H9 (cell line): ENCODE results near the gene KRTAP13-4. TPM values are rescaled to one million over a fixed set of nuclear protein-coding genes. Genes with fewer than 3 reads are reported as not detected.

Experiments
- DNase-seq: peaks from one replicate; pipeline ENCODE4 v3.0.0-alpha.2; 2017
- H2AFZ ChIP-seq: one replicate; pipeline ENCODE4 v1.6.1; 2013; ENCODE audit warnings: mild to moderate bottlenecking, low read length, control low read depth, moderate library complexity
- H2AK5ac ChIP-seq: 2 replicates; pipeline ENCODE4 v1.6.1; 2013; ENCODE audit warnings: low read length, control low read depth, mixed read lengths; ENCODE audit not compliant: insufficient read length
- H2BK120ac ChIP-seq: one replicate; pipeline ENCODE4 v1.6.1; 2013; ENCODE audit warnings: low read depth, mild to moderate bottlenecking, low read length, control low read depth, inconsistent platforms; ENCODE audit not compliant: poor library complexity, severe bottlenecking
- H2BK12ac ChIP-seq: 2 replicates; pipeline ENCODE4 v1.6.1; 2013; ENCODE audit warnings: low read length, control low read depth, mixed read lengths, low read depth; ENCODE audit not compliant: insufficient read length
- H2BK15ac ChIP-seq: 2 replicates; pipeline ENCODE4 v1.6.1; 2013; ENCODE audit warnings: low read depth, low read length, control low read depth
- H2BK20ac ChIP-seq: one replicate; pipeline ENCODE4 v1.6.1; 2013; ENCODE audit warnings: low read depth, mild to moderate bottlenecking, low read length, control low read depth, inconsistent platforms; ENCODE audit not compliant: poor library complexity, severe bottlenecking
- H2BK5ac ChIP-seq: 2 replicates; pipeline ENCODE4 v1.6.1; 2013; ENCODE audit warnings: low read length, control low read depth, mixed read lengths; ENCODE audit not compliant: insufficient read length
- H3K14ac ChIP-seq: 2 replicates; pipeline ENCODE4 v1.6.1; 2013; ENCODE audit warnings: low read length, control low read depth; ENCODE audit not compliant: insufficient read depth
- H3K18ac ChIP-seq: 2 replicates; pipeline ENCODE4 v1.6.1; 2013; ENCODE audit warnings: low read depth, mild to moderate bottlenecking, mixed read lengths, low read length, control low read depth; ENCODE audit not compliant: insufficient read length
- H3K23ac ChIP-seq: 2 replicates; pipeline ENCODE4 v1.6.1; 2013; ENCODE audit warnings: low read length, control low read depth, mixed read lengths, low read depth; ENCODE audit not compliant: insufficient read length
- H3K23me2 ChIP-seq: 2 replicates; pipeline ENCODE4 v1.6.1; 2013; ENCODE audit warnings: low read depth, mild to moderate bottlenecking, mixed read lengths, low read length, control low read depth; ENCODE audit not compliant: insufficient read length, poor library complexity, severe bottlenecking
- H3K27ac ChIP-seq: 2 replicates; pipeline ENCODE4 v1.5.1; 2013; ENCODE audit warnings: low read length, control low read depth, mixed read lengths, low read depth; ENCODE audit not compliant: insufficient read length
- H3K27me3 ChIP-seq: 2 replicates; pipeline ENCODE4 v1.6.1; 2013; ENCODE audit warnings: low read length, control low read depth, inconsistent platforms; ENCODE audit not compliant: insufficient read depth
- H3K4ac ChIP-seq: 2 replicates; pipeline ENCODE4 v1.6.1; 2013; ENCODE audit warnings: low read depth, mild to moderate bottlenecking, control low read depth, inconsistent platforms, low read length, moderate library complexity
- H3K4me1 ChIP-seq: 2 replicates; pipeline ENCODE4 v1.6.1; 2013; ENCODE audit warnings: low read length, control low read depth, inconsistent platforms; ENCODE audit not compliant: insufficient read depth
- H3K4me2 ChIP-seq: 2 replicates; pipeline ENCODE4 v1.6.1; 2013; ENCODE audit warnings: low read length, control low read depth, mixed read lengths; ENCODE audit not compliant: insufficient read length, insufficient read depth
- H3K56ac ChIP-seq: 2 replicates; pipeline ENCODE4 v1.6.1; 2013; ENCODE audit warnings: low read depth, mild to moderate bottlenecking, mixed read lengths, low read length, control low read depth; ENCODE audit not compliant: insufficient read length
- H3K79me1 ChIP-seq: 2 replicates; pipeline ENCODE4 v1.6.1; 2013; ENCODE audit warnings: low read depth, mild to moderate bottlenecking, moderate library complexity, low read length, control low read depth, inconsistent platforms; ENCODE audit not compliant: insufficient read depth, poor library complexity, severe bottlenecking
- H3K79me2 ChIP-seq: 2 replicates; pipeline ENCODE4 v1.6.1; 2013; ENCODE audit warnings: low read length, control low read depth, inconsistent platforms; ENCODE audit not compliant: insufficient read depth
- H3K9ac ChIP-seq: 2 replicates; pipeline ENCODE4 v1.6.1; 2013; ENCODE audit warnings: low read length, control low read depth, mixed read lengths; ENCODE audit not compliant: insufficient read length; ENCODE audit errors: extremely low read depth
- H3K9me3 ChIP-seq: one replicate; pipeline ENCODE4 v1.6.1; 2013; ENCODE audit warnings: low read depth, low read length, inconsistent platforms; ENCODE audit not compliant: control insufficient read depth
- H3T11ph ChIP-seq: one replicate; pipeline ENCODE4 v1.6.1; 2013; ENCODE audit warnings: mild to moderate bottlenecking, low read length, control low read depth, inconsistent platforms
- H4K20me1 ChIP-seq: one replicate; pipeline ENCODE4 v1.6.1; 2013; ENCODE audit not compliant: control insufficient read depth, insufficient read length, insufficient read depth
- H4K5ac ChIP-seq: 2 replicates; pipeline ENCODE4 v1.6.1; 2013; ENCODE audit warnings: low read depth, mild to moderate bottlenecking, mixed read lengths, low read length, control low read depth; ENCODE audit not compliant: insufficient read length
- H4K8ac ChIP-seq: replicated peaks from 2 replicates; pipeline ENCODE4 v1.6.1; 2013; ENCODE audit warnings: low read length, control low read depth, mixed read lengths, low read depth; ENCODE audit not compliant: insufficient read length
- H4K91ac ChIP-seq: 2 replicates; pipeline ENCODE4 v1.6.1; 2013; ENCODE audit warnings: low read depth, mild to moderate bottlenecking, moderate library complexity, mixed read lengths, low read length, control low read depth; ENCODE audit not compliant: insufficient read length
- H3K27ac Mint-ChIP-seq, 3 experiments: 2 replicates in 2 of 3; 3 replicates in 1 of 3; pipeline ENCODE4 v1.8.0; 2020 to 2021; ENCODE audit warnings: mixed read lengths in 3 of 3, mild to moderate bottlenecking in 1 of 3, moderate library complexity in 1 of 3
- H3K27me3 Mint-ChIP-seq: 2 replicates; pipeline ENCODE4 v1.8.0; 2021; ENCODE audit warnings: low read depth, mild to moderate bottlenecking, moderate library complexity, mixed read lengths
- H3K36me3 Mint-ChIP-seq, 3 experiments: 2 replicates in 2 of 3; 3 replicates in 1 of 3; pipeline ENCODE4 v1.8.0; 2020 to 2021; ENCODE audit warnings: low read depth in 3 of 3, mixed read lengths in 3 of 3; ENCODE audit not compliant: insufficient read depth in 1 of 3
- H3K4me1 Mint-ChIP-seq, 2 experiments: 2 replicates each; pipeline ENCODE4 v1.8.0; 2020; ENCODE audit warnings: mixed read lengths in 2 of 2
- H3K4me3 Mint-ChIP-seq, 2 experiments: 2 replicates in 1 of 2; 3 replicates in 1 of 2; pipeline ENCODE4 v1.8.0; 2020 to 2021; ENCODE audit warnings: mild to moderate bottlenecking in 2 of 2, mixed read lengths in 2 of 2, moderate library complexity in 1 of 2
- H3K9me3 Mint-ChIP-seq, 2 experiments: 2 replicates in 1 of 2; 3 replicates in 1 of 2; pipeline ENCODE4 v1.8.0; 2020; ENCODE audit warnings: mild to moderate bottlenecking in 2 of 2, mixed read lengths in 2 of 2, moderate library complexity in 1 of 2
- WGBS: extraction: QIAGEN DNeasy Blood & Tissue Kit; methylation state at CpG from one replicate; pipeline ENCODE4 v1.1.7; 2013; ENCODE audit warnings: missing lambda C conversion rate, low lambda C conversion rate, mixed read lengths; ENCODE audit not compliant: insufficient read length; ENCODE audit errors: extremely low coverage; 5-methylcytosine and 5-hydroxymethylcytosine counted together
- long read RNA-seq: library from polyadenylated mRNA; unstranded; transcript quantifications from one replicate; pipeline ENCODE4 v2.0.0, GENCODE V29; 2020
- total RNA-seq: library from RNA; stranded (reverse); gene quantifications from 2 replicates; pipeline ENCODE4 v1.2.1, GENCODE V29; 2021
- TF ChIP-seq, protein P1 (sequence below): fragments of 200-600 bp; sonication (generic); conservative IDR thresholded peaks from 3 replicates; pipeline ENCODE4 v1.8.0; 2021; ENCODE audit warnings: antibody characterized with exemption, mild to moderate bottlenecking

KRTAP13-4 gene
- total RNA-seq = 0.39 and 0.68 TPM in 2 replicates
- long read RNA-seq, partial matches to known transcripts = 0 of 1 reads
- long read RNA-seq, other reads (novel, unspliced or antisense) = 1 of 1 reads

- H3K9me3 ChIP-seq = no peaks in the 10 kb centered on the region
- H3K4me1 Mint-ChIP-seq = peaks cover 36 to 40% of the 10 kb centered on the region in 2 experiments
- no peaks in the 10 kb centered on the region for H3K27me3 ChIP-seq
- H3K4me1 ChIP-seq = no peaks in the 10 kb centered on the region; the same call in 1 of the 2 replicates
- H3K14ac ChIP-seq = no peak within 1 kb of the TSS
- no CpG with 5 or more reads among the region's 9 CpGs for WGBS
- TF ChIP-seq, protein P1, sequence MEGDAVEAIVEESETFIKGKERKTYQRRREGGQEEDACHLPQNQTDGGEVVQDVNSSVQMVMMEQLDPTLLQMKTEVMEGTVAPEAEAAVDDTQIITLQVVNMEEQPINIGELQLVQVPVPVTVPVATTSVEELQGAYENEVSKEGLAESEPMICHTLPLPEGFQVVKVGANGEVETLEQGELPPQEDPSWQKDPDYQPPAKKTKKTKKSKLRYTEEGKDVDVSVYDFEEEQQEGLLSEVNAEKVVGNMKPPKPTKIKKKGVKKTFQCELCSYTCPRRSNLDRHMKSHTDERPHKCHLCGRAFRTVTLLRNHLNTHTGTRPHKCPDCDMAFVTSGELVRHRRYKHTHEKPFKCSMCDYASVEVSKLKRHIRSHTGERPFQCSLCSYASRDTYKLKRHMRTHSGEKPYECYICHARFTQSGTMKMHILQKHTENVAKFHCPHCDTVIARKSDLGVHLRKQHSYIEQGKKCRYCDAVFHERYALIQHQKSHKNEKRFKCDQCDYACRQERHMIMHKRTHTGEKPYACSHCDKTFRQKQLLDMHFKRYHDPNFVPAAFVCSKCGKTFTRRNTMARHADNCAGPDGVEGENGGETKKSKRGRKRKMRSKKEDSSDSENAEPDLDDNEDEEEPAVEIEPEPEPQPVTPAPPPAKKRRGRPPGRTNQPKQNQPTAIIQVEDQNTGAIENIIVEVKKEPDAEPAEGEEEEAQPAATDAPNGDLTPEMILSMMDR = no peak
- H2AFZ ChIP-seq = no peak within 1 kb of the TSS
- H3K27ac Mint-ChIP-seq = peak within 1 kb of the TSS in 1 of 3 experiments; percentile 49; a peak in 1 of 7 replicates
- no peaks in the 10 kb centered on the region for H3K79me2 ChIP-seq
- H3T11ph ChIP-seq = no peak within 1 kb of the TSS
- H2AK5ac ChIP-seq = no peak within 1 kb of the TSS
- H3K27me3 Mint-ChIP-seq = no peaks in the 10 kb centered on the region
- H3K23me2 ChIP-seq = no peaks in the 10 kb centered on the region
- H3K9me3 Mint-ChIP-seq = peaks cover 2% of the 10 kb centered on the region in 2 experiments; a peak in 2 of 5 replicates
- no peaks in the 10 kb centered on the region for H4K20me1 ChIP-seq
- no peak within 1 kb of the TSS for H3K23ac ChIP-seq
- no peak within 1 kb of the TSS for H3K27ac ChIP-seq
- H3K79me1 ChIP-seq = no peaks in the 10 kb centered on the region
- H2BK12ac ChIP-seq = no peak within 1 kb of the TSS
- no peak for DNase-seq
- H3K4me2 ChIP-seq = no peak within 1 kb of the TSS
- no peak within 1 kb of the TSS for H4K8ac ChIP-seq
- no peak within 1 kb of the TSS for H3K56ac ChIP-seq
- no peak within 1 kb of the TSS for H2BK120ac ChIP-seq
- no peak within 1 kb of the TSS for H3K4me3 Mint-ChIP-seq
- peaks cover 0 to 9% (median 4%) of the 10 kb centered on the region in 3 experiments; a peak in 4 of 7 replicates for H3K36me3 Mint-ChIP-seq
- H3K18ac ChIP-seq = no peak within 1 kb of the TSS
- no peak within 1 kb of the TSS for H4K5ac ChIP-seq
- no peak within 1 kb of the TSS for H3K4ac ChIP-seq
- H2BK15ac ChIP-seq = no peak within 1 kb of the TSS; the same call in 1 of the 2 replicates
- no peak within 1 kb of the TSS for H3K9ac ChIP-seq
- no peak within 1 kb of the TSS for H2BK5ac ChIP-seq
- no peak within 1 kb of the TSS for H2BK20ac ChIP-seq
- H4K91ac ChIP-seq = no peak within 1 kb of the TSS
Observed at GRCh38 chr21:30430170-30430655, at the start of gene KRTAP13-4. Gene KRTAP13-4 (plus strand): TSS chr21:30430220. CDS start chr21:30430276, 56 bp downstream.
